Astrocyte (in vitro differentiated cells and primary cell): ENCODE results near the gene CCDC30. TPM values are rescaled to one million over a fixed set of nuclear protein-coding genes. Genes with fewer than 3 reads are reported as not detected.

Experiments used
- DNase-seq: peaks from one replicate; pipeline ENCODE4 v3.0.0-alpha.2; 2010; ENCODE audit warnings: low read depth
- FAIRE-seq: peaks from 2 replicates; lab custom pipeline; 2011; peaks lifted over from hg19 to GRCh38; lab: Jason Lieb, UNC
- H2AFZ ChIP-seq: 2 replicates; pipeline ENCODE4 v1.6.0; 2012; ENCODE audit warnings: low read depth, low read length, inconsistent platforms
- H3K27ac ChIP-seq: 2 replicates; pipeline ENCODE4 v1.5.1; 2011; ENCODE audit warnings: low read depth, low read length, inconsistent platforms
- H3K27me3 ChIP-seq: 2 replicates; pipeline ENCODE4 v1.6.0; 2011; ENCODE audit warnings: low read length, inconsistent platforms; ENCODE audit not compliant: insufficient read depth
- H3K36me3 ChIP-seq: 2 replicates; pipeline ENCODE4 v1.5.1; 2011; ENCODE audit warnings: low read length, inconsistent platforms; ENCODE audit not compliant: insufficient read depth
- H3K4me1 ChIP-seq: 2 replicates; pipeline ENCODE4 v1.5.1; 2011; ENCODE audit warnings: low read length, inconsistent platforms; ENCODE audit not compliant: insufficient read depth
- H3K4me2 ChIP-seq: 2 replicates; pipeline ENCODE4 v1.6.0; 2012; ENCODE audit warnings: low read length, inconsistent platforms
- H3K4me3 ChIP-seq: 2 replicates; pipeline ENCODE4 v1.5.1; 2011; ENCODE audit warnings: low read depth, mild to moderate bottlenecking, low read length, inconsistent platforms; ENCODE audit not compliant: insufficient read depth
- H3K79me2 ChIP-seq: 2 replicates; pipeline ENCODE4 v1.6.0; 2012; ENCODE audit warnings: mild to moderate bottlenecking, low read length, inconsistent platforms; ENCODE audit not compliant: insufficient read depth
- H3K9ac ChIP-seq: 2 replicates; pipeline ENCODE4 v1.6.0; 2012; ENCODE audit warnings: mild to moderate bottlenecking, low read length, inconsistent platforms
- H3K9me3 ChIP-seq: 2 replicates; pipeline ENCODE4 v1.5.1; 2012; ENCODE audit warnings: low read depth, mild to moderate bottlenecking, low read length, inconsistent platforms; ENCODE audit not compliant: insufficient read depth
- H4K20me1 ChIP-seq: 2 replicates; pipeline ENCODE4 v1.6.0; 2012; ENCODE audit warnings: low read length, inconsistent platforms; ENCODE audit not compliant: insufficient read depth
- H3K27ac Mint-ChIP-seq: one replicate; pipeline ENCODE4 v1.8.0; 2021; ENCODE audit warnings: mild to moderate bottlenecking, mixed read lengths; ENCODE audit not compliant: unreplicated experiment
- H3K27me3 Mint-ChIP-seq: one replicate; pipeline ENCODE4 v1.8.0; 2021; ENCODE audit warnings: low read depth, mixed read lengths; ENCODE audit not compliant: unreplicated experiment
- H3K36me3 Mint-ChIP-seq: one replicate; pipeline ENCODE4 v1.8.0; 2021; ENCODE audit warnings: low read depth, mixed read lengths; ENCODE audit not compliant: unreplicated experiment
- H3K4me1 Mint-ChIP-seq: one replicate; pipeline ENCODE4 v1.8.0; 2021; ENCODE audit warnings: low read depth, mixed read lengths; ENCODE audit not compliant: unreplicated experiment
- H3K4me3 Mint-ChIP-seq: one replicate; pipeline ENCODE4 v1.8.0; 2021; ENCODE audit warnings: mild to moderate bottlenecking, moderate library complexity, mixed read lengths; ENCODE audit not compliant: unreplicated experiment
- H3K9me3 Mint-ChIP-seq: one replicate; pipeline ENCODE4 v1.8.0; 2021; ENCODE audit warnings: mild to moderate bottlenecking, mixed read lengths; ENCODE audit not compliant: unreplicated experiment
- EZH2 ChIP-seq: IDR thresholded peaks from 2 replicates; pipeline ENCODE4 v1.6.1; 2012; ENCODE audit warnings: mild to moderate bottlenecking, low read length, inconsistent platforms; ENCODE audit not compliant: insufficient read depth
- total RNA-seq: library from RNA; stranded (reverse); gene quantifications from 2 replicates; pipeline ENCODE4 v1.2.1, GENCODE V29; 2021
- TF ChIP-seq, protein P1 (sequence below): IDR thresholded peaks from 2 replicates; pipeline ENCODE4 v1.5.1; 2011; ENCODE audit warnings: low read depth, mild to moderate bottlenecking, inconsistent platforms, low read length, moderate library complexity; ENCODE audit not compliant: insufficient read depth

The CCDC30 gene
- total RNA-seq, 1 donor from 2014 or later = 2.5 TPM

DNA sequence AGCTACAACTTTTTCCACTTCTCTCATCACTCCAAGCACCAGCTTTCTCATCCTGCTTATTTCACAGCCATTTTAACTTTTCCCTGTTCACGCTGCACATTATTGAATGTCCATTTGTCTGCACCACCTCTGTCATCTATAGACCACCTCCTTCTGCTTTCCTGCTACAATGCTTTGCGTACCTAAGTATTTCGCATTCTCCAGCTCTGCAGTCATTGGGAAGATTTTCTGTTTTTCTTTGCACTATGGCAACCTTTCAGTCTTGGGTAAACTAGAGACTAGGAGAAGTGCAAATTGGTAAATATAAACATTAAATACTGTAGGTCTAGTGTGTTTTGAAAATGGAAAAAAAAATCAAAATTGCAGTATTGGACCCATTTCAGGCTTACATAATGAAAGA is 835 bp downstream of the CCDC30 start:
- Histone ChIP-seq H3K36me3 (peaks cover 6% of the 10 kb centered on the region), H3K4me3 (peak overlapping the region; percentile 92), H3K27ac (no peak overlapping the region), H4K20me1 (no peaks in the 10 kb centered on the region), H3K9ac (peak overlapping the region; percentile 78), H3K79me2 (no peaks in the 10 kb centered on the region), H3K9me3 (no peaks in the 10 kb centered on the region), H3K4me1 (peaks cover 10% of the 10 kb centered on the region), H3K27me3 (no peaks in the 10 kb centered on the region), H2AFZ (peak overlapping the region; percentile 95), H3K4me2 (peak overlapping the region; percentile 98)
- no peaks in the 10 kb centered on the region for H3K36me3 Mint-ChIP-seq
- no peak for TF ChIP-seq EZH2
- TF ChIP-seq, protein P1, sequence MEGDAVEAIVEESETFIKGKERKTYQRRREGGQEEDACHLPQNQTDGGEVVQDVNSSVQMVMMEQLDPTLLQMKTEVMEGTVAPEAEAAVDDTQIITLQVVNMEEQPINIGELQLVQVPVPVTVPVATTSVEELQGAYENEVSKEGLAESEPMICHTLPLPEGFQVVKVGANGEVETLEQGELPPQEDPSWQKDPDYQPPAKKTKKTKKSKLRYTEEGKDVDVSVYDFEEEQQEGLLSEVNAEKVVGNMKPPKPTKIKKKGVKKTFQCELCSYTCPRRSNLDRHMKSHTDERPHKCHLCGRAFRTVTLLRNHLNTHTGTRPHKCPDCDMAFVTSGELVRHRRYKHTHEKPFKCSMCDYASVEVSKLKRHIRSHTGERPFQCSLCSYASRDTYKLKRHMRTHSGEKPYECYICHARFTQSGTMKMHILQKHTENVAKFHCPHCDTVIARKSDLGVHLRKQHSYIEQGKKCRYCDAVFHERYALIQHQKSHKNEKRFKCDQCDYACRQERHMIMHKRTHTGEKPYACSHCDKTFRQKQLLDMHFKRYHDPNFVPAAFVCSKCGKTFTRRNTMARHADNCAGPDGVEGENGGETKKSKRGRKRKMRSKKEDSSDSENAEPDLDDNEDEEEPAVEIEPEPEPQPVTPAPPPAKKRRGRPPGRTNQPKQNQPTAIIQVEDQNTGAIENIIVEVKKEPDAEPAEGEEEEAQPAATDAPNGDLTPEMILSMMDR = no peak
- peak overlapping the region; percentile 13 for H3K27ac Mint-ChIP-seq
- no peaks in the 10 kb centered on the region for H3K27me3 Mint-ChIP-seq
- no peaks in the 10 kb centered on the region for H3K9me3 Mint-ChIP-seq
- H3K4me3 Mint-ChIP-seq = peak overlapping the region; percentile 75
- no peak for DNase-seq
- FAIRE-seq = no peak
- H3K4me1 Mint-ChIP-seq = peaks cover 3% of the 10 kb centered on the region

DNA sequence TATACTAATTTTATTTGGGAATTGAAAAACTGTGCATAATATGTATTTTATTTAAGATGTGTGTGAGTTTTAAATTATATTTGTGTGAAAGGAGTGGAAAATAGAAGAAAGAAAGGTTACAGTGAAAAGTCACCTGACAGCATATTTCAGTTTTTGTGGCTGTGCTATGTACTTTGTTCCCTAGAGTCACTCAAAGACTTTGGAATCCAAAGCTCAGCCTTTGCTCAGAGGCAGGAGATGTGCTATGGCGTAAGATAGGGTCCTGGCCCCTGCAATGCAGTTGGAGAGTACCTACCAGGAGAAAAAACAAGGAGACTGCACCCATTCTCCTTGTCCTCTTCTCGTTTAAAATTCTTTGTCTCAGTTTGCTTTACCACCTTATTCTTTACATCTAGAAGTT is 2.9 kb downstream of the CCDC30 start:
- DNase-seq = no peak
- peaks cover 6% of the 10 kb centered on the region for H3K27me3 ChIP-seq
- no peaks in the 10 kb centered on the region for H3K36me3 Mint-ChIP-seq
- no peak overlapping the region for H3K4me3 ChIP-seq
- H3K79me2 ChIP-seq = no peaks in the 10 kb centered on the region
- H2AFZ ChIP-seq = no peak overlapping the region
- H3K36me3 ChIP-seq = no peaks in the 10 kb centered on the region
- no peak for FAIRE-seq
- no peak overlapping the region for H3K4me3 Mint-ChIP-seq
- no peaks in the 10 kb centered on the region for H3K9me3 ChIP-seq
- H3K9me3 Mint-ChIP-seq = no peaks in the 10 kb centered on the region
- no peak for TF ChIP-seq EZH2
- TF ChIP-seq, protein P1 = no peak
- H3K27ac ChIP-seq = no peak overlapping the region
- H3K27ac Mint-ChIP-seq = no peak overlapping the region
- H3K4me1 ChIP-seq = peaks cover 10% of the 10 kb centered on the region
- H3K9ac ChIP-seq = no peak overlapping the region
- no peak overlapping the region for H3K4me2 ChIP-seq
- peaks cover 3% of the 10 kb centered on the region for H3K4me1 Mint-ChIP-seq
- H4K20me1 ChIP-seq = no peaks in the 10 kb centered on the region
- no peaks in the 10 kb centered on the region for H3K27me3 Mint-ChIP-seq

DNA sequence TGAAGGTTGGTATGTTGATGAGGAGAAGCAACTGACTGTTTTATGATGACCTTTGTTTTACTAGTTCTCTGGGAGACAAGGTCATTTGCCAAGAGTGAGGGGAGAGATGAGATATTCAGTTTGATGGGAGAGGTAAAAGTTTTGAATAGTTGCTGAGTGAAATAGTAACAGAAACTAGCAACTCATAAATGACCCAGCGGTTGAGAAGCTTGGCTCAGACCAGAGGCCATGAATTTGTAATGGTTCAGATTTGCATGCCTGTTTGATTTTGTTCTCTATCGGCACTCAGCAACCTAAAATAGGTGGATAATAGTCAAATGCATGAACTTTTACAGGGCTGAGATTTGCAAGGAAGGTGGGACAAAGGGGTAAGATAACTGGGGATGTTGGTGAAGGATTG is 6.6 kb downstream of the CCDC30 start:
- H3K27me3 Mint-ChIP-seq = no peaks in the 10 kb centered on the region
- no peaks in the 10 kb centered on the region for H3K4me1 ChIP-seq
- H3K4me1 Mint-ChIP-seq = no peaks in the 10 kb centered on the region
- no peak overlapping the region for H2AFZ ChIP-seq
- H3K27ac ChIP-seq = no peak overlapping the region
- H3K9me3 ChIP-seq = no peaks in the 10 kb centered on the region
- no peak overlapping the region for H3K9ac ChIP-seq
- no peaks in the 10 kb centered on the region for H3K79me2 ChIP-seq
- H3K4me3 Mint-ChIP-seq = no peak overlapping the region
- FAIRE-seq (no peak), DNase-seq (no peak)
- no peak overlapping the region for H3K27ac Mint-ChIP-seq
- H3K27me3 ChIP-seq = peaks cover 6% of the 10 kb centered on the region
- no peak for TF ChIP-seq EZH2
- TF ChIP-seq, protein P1 = no peak
- no peaks in the 10 kb centered on the region for H3K36me3 Mint-ChIP-seq
- no peaks in the 10 kb centered on the region for H4K20me1 ChIP-seq
- no peaks in the 10 kb centered on the region for H3K9me3 Mint-ChIP-seq
- no peak overlapping the region for H3K4me3 ChIP-seq
- no peak overlapping the region for H3K4me2 ChIP-seq
- no peaks in the 10 kb centered on the region for H3K36me3 ChIP-seq
